Muscle of leg (tissue), 11 donors: ENCODE data around the gene SEPTIN7. TPM values are rescaled to one million over a fixed set of nuclear protein-coding genes. Genes with fewer than 3 reads are reported as not detected.

Experiments
- DNase-seq: peaks from one replicate; pipeline ENCODE4 v3.0.0; 2013
- H3K27ac ChIP-seq: one replicate; pipeline ENCODE4 v1.5.1; 2013; ENCODE audit warnings: mild to moderate bottlenecking, low read length, control low read depth
- H3K27me3 ChIP-seq: one replicate; pipeline ENCODE4 v1.6.1; 2013; ENCODE audit warnings: low read length; ENCODE audit not compliant: control insufficient read depth, insufficient read depth
- H3K36me3 ChIP-seq: one replicate; pipeline ENCODE4 v1.6.1; 2013; ENCODE audit warnings: low read length; ENCODE audit not compliant: control insufficient read depth, insufficient read depth
- H3K4me1 ChIP-seq: one replicate; pipeline ENCODE4 v1.6.1; 2013; ENCODE audit warnings: low read length; ENCODE audit not compliant: control insufficient read depth, insufficient read depth
- H3K4me3 ChIP-seq: one replicate; pipeline ENCODE4 v1.5.1; 2013; ENCODE audit warnings: low read length, control low read depth
- H3K9me3 ChIP-seq: replicated peaks from 2 replicates; pipeline ENCODE4 v1.6.1; 2013; ENCODE audit warnings: low read depth, low read length; ENCODE audit not compliant: control insufficient read depth
- WGBS: methylation state at CpG from one replicate; pipeline ENCODE4 v1.1.5; 2013; ENCODE audit warnings: missing lambda C conversion rate; ENCODE audit not compliant: insufficient coverage; 5-methylcytosine and 5-hydroxymethylcytosine counted together
- polyA plus RNA-seq, 8 donors: library from polyadenylated mRNA; unstranded; fragments of 120-200 nt; gene quantifications; one replicate each; pipeline versions ENCODE4 v1.2.1 to v1.2.3, GENCODE V29; 2013; ENCODE audit warnings: inconsistent platforms in 1 of 8, low replicate concordance in 1 of 8; ENCODE audit not compliant: insufficient read length in 8 of 8, insufficient read depth in 1 of 8
- total RNA-seq: library from RNA; stranded (reverse); fragments of 120-200 nt; gene quantifications from one replicate; pipeline ENCODE4 v1.2.4, GENCODE V29; 2013

Gene SEPTIN7
- total and polyA plus RNA-seq, 9 donors = 324 to 423 (median 363) TPM

- peak; percentile 71 for DNase-seq
- Histone ChIP-seq H3K9me3 (no peaks in the 10 kb centered on the region), H3K27ac (no peak overlapping the region), H3K27me3 (no peaks in the 10 kb centered on the region), H3K4me3 (no peak overlapping the region), H3K36me3 (no peaks in the 10 kb centered on the region), H3K4me1 (peaks cover 8% of the 10 kb centered on the region)
- 46% methylated on average over 2 of the region's 7 CpGs for WGBS
Measured at GRCh38 chr7:35760143-35760745, 40.6 kb upstream of the SEPTIN7 start.

GRCh38 chr7:35761871-35762677 is 38.8 kb upstream of the SEPTIN7 start:
- Histone ChIP-seq H3K27me3 (no peaks in the 10 kb centered on the region), H3K36me3 (no peaks in the 10 kb centered on the region), H3K27ac (no peak overlapping the region), H3K4me3 (no peak overlapping the region), H3K9me3 (no peaks in the 10 kb centered on the region), H3K4me1 (peaks cover 4% of the 10 kb centered on the region)
- whole genome bisulfite sequencing = no CpG with 5 or more reads among the region's 4 CpGs
- no peak for DNase-seq

- DNase-seq = no peak
- peaks cover 4% of the 10 kb centered on the region for H3K4me1 ChIP-seq
- H3K9me3 ChIP-seq = no peaks in the 10 kb centered on the region
- no peaks in the 10 kb centered on the region for H3K36me3 ChIP-seq
- no peak overlapping the region for H3K27ac ChIP-seq
- H3K27me3 ChIP-seq = no peaks in the 10 kb centered on the region
- no peak overlapping the region for H3K4me3 ChIP-seq
- WGBS = 80% methylated on average over 2 of the region's 3 CpGs
Measured at GRCh38 chr7:35762781-35763180, 38.1 kb upstream of the SEPTIN7 start.

GRCh38 chr7:35768346-35768745 is 32.5 kb upstream of the SEPTIN7 start:
- Histone ChIP-seq H3K27me3 (no peaks in the 10 kb centered on the region), H3K4me1 (no peaks in the 10 kb centered on the region), H3K9me3 (no peaks in the 10 kb centered on the region), H3K4me3 (no peak overlapping the region), H3K27ac (no peak overlapping the region), H3K36me3 (no peaks in the 10 kb centered on the region)
- 95% methylated on average over 20 of the region's 20 CpGs for WGBS
- no peak for DNase-seq

- Histone ChIP-seq H3K27ac (no peak overlapping the region), H3K27me3 (no peaks in the 10 kb centered on the region), H3K9me3 (no peaks in the 10 kb centered on the region), H3K36me3 (no peaks in the 10 kb centered on the region), H3K4me1 (no peaks in the 10 kb centered on the region), H3K4me3 (no peak overlapping the region)
- no peak for DNase-seq
Measured at GRCh38 chr7:35771776-35772175, 29.1 kb upstream of the SEPTIN7 start.

GRCh38 chr7:35773994-35774393 is 26.9 kb upstream of the SEPTIN7 start:
- no CpG with 5 or more reads among the region's 3 CpGs for WGBS

GRCh38 chr7:35776686-35777085 is 24.2 kb upstream of the SEPTIN7 start:
- Histone ChIP-seq H3K27ac (no peak overlapping the region), H3K4me1 (no peaks in the 10 kb centered on the region), H3K27me3 (no peaks in the 10 kb centered on the region), H3K36me3 (no peaks in the 10 kb centered on the region), H3K9me3 (no peaks in the 10 kb centered on the region), H3K4me3 (no peak overlapping the region)
- DNase-seq = no peak
- WGBS = no CpG with 5 or more reads among the region's 1 CpG

More at GRCh38 chr7:35773994-35774393, 26.9 kb upstream of the SEPTIN7 start:
- Histone ChIP-seq H3K27ac (no peak overlapping the region), H3K9me3 (no peaks in the 10 kb centered on the region), H3K4me3 (no peak overlapping the region), H3K27me3 (no peaks in the 10 kb centered on the region), H3K4me1 (no peaks in the 10 kb centered on the region), H3K36me3 (no peaks in the 10 kb centered on the region)
- DNase-seq = no peak

- Histone ChIP-seq H3K9me3 (no peaks in the 10 kb centered on the region), H3K4me1 (no peaks in the 10 kb centered on the region), H3K27me3 (no peaks in the 10 kb centered on the region), H3K27ac (no peak overlapping the region), H3K4me3 (no peak overlapping the region), H3K36me3 (no peaks in the 10 kb centered on the region)
- DNase-seq = no peak
Measured at GRCh38 chr7:35777121-35777520, 23.7 kb upstream of the SEPTIN7 start.

- no peaks in the 10 kb centered on the region for H3K9me3 ChIP-seq
- no peak overlapping the region for H3K4me3 ChIP-seq
- no peak overlapping the region for H3K27ac ChIP-seq
- no peak for DNase-seq
- H3K27me3 ChIP-seq = no peaks in the 10 kb centered on the region
- no peaks in the 10 kb centered on the region for H3K4me1 ChIP-seq
- H3K36me3 ChIP-seq = no peaks in the 10 kb centered on the region
- 86% methylated on average over 1 of the region's 1 CpG for WGBS
Measured at GRCh38 chr7:35780070-35780469, 20.8 kb upstream of the SEPTIN7 start.

- Histone ChIP-seq H3K4me1 (no peaks in the 10 kb centered on the region), H3K27me3 (no peaks in the 10 kb centered on the region), H3K9me3 (no peaks in the 10 kb centered on the region), H3K27ac (no peak overlapping the region), H3K4me3 (no peak overlapping the region), H3K36me3 (no peaks in the 10 kb centered on the region)
- no peak for DNase-seq
- WGBS = no CpG with 5 or more reads among the region's 3 CpGs
Measured at GRCh38 chr7:35781200-35781701, 19.6 kb upstream of the SEPTIN7 start.
